Endothelial cell of umbilical vein (primary cell): Measurements from ENCODE around the gene FAM53B.

Experiments used
- CTCF ChIP-seq, 2 donors: IDR thresholded peaks; 1 replicate in 1 of 2; 2 replicates in 1 of 2; pipeline ENCODE4 v1.5.1; 2011; ENCODE audit warnings: low read length in 2 of 2, mild to moderate bottlenecking in 2 of 2, moderate library complexity in 2 of 2, control low read depth in 1 of 2, inconsistent platforms in 1 of 2, low read depth in 1 of 2; ENCODE audit not compliant: insufficient read depth in 1 of 2; ENCODE audit errors: extremely low read depth in 1 of 2
- EZH2 ChIP-seq: IDR thresholded peaks from 2 replicates; pipeline ENCODE4 v1.6.1; 2012; ENCODE audit warnings: borderline replicate concordance, low read depth, mild to moderate bottlenecking, moderate library complexity, low read length, inconsistent platforms; ENCODE audit not compliant: severe bottlenecking
- FOS ChIP-seq: IDR thresholded peaks from 2 replicates; pipeline ENCODE4 v1.6.1; 2011; ENCODE audit warnings: mild to moderate bottlenecking, low read length, moderate library complexity, borderline replicate concordance; ENCODE audit not compliant: insufficient read depth
- GATA2 ChIP-seq: IDR thresholded peaks from 2 replicates; pipeline ENCODE4 v1.7.0; 2011; ENCODE audit warnings: low read depth, mild to moderate bottlenecking, moderate library complexity, mixed read lengths, low read length; ENCODE audit not compliant: insufficient read length, insufficient read depth
- JUN ChIP-seq: IDR thresholded peaks from 2 replicates; pipeline ENCODE4 v1.6.1; 2011; ENCODE audit warnings: borderline replicate concordance, low read depth; ENCODE audit not compliant: insufficient read length, insufficient read depth
- MAX ChIP-seq: IDR thresholded peaks from 2 replicates; pipeline ENCODE4 v1.6.1; 2011; ENCODE audit not compliant: insufficient read depth, insufficient read length
- MYC ChIP-seq: IDR thresholded peaks from one replicate; pipeline ENCODE4 v1.6.1; 2011; ENCODE audit warnings: mild to moderate bottlenecking, low read depth, low read length
- POLR2A ChIP-seq: IDR thresholded peaks from 2 replicates; pipeline ENCODE4 v1.6.1; 2012; ENCODE audit warnings: low read depth, mild to moderate bottlenecking, control low read depth, low read length
- POLR2AphosphoS5 ChIP-seq: IDR thresholded peaks from 2 replicates; pipeline ENCODE4 v1.6.1; 2012; ENCODE audit warnings: low read depth, mild to moderate bottlenecking, control low read depth, low read length, moderate library complexity; ENCODE audit not compliant: insufficient read depth

GRCh38 chr10:124708922-124709520 is 35.2 kb downstream of the FAM53B start:
- no peak for TF ChIP-seq CTCF (IDR thresholded peaks at IDR 0.05; ENCODE audit: extremely low read depth in 1 of 2, insufficient read depth in 1 of 2, low read depth in 1 of 2, low read length in 2 of 2)
- no peak for TF ChIP-seq POLR2A
- TF ChIP-seq JUN, result no peak
- no peak for TF ChIP-seq POLR2AphosphoS5
- TF ChIP-seq EZH2, result no peak
- no peak for TF ChIP-seq MYC
- no peak for TF ChIP-seq MAX
- no peak for TF ChIP-seq FOS
- no peak for TF ChIP-seq GATA2
